ENCODE results near the gene TTC39C. TPM values are rescaled to one million over a fixed set of nuclear protein-coding genes. Genes with fewer than 3 reads are reported as not detected.

The TTC39C gene
- total and polyA plus RNA-seq, 2 donors (not counting 3 experiments of a cell fraction or from before 2014, with no cell fraction given): 0.61 to 6.2 TPM

DNA sequence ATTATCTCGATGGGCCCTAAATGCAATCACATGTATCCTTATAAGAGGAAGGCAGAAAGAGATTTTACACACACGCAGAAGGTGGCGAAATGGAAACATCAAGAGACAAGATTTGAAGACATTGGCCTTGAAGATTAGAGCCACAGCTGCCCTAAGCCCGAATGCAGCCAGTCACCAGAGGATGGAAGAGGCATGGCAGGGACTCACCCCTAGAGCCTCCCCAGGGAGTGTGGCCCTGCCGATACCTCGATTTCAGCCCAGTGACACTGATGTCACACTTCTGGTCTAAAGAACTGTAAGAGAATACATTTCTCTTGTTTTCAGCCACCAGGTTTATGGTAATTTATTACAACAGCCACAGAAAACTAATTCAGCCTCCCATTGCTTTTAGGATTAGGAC is 17.4 kb downstream of the TTC39C start:
- H3K9ac ChIP-seq (replicated peaks; ENCODE audit: extremely low read depth, insufficient read depth, low read length): no peak overlapping the region
- DNase-seq (ENCODE audit: low read depth, low spot score) (no peak), FAIRE-seq (no peak)
- H3K4me1 ChIP-seq (ENCODE audit: control insufficient read depth, extremely low read depth, insufficient read depth, low read length): no peaks in the 10 kb centered on the region
- TF ChIP-seq MYC (IDR thresholded peaks at IDR 0.05; ENCODE audit: low read depth, low read length) (no peak), FOS (IDR thresholded peaks at IDR 0.05; ENCODE audit: borderline replicate concordance, insufficient read depth, low read length) (no peak), GATA2 (IDR thresholded peaks at IDR 0.05; ENCODE audit: insufficient read depth, insufficient read length, low read depth, low read length) (no peak), POLR2AphosphoS5 (IDR thresholded peaks at IDR 0.05; ENCODE audit: insufficient read depth, low read depth, low read length) (no peak), MAX (IDR thresholded peaks at IDR 0.05; ENCODE audit: insufficient read depth, insufficient read length) (no peak), JUN (IDR thresholded peaks at IDR 0.05; ENCODE audit: borderline replicate concordance, insufficient read depth, insufficient read length, low read depth) (no peak), EZH2 (IDR thresholded peaks at IDR 0.05; ENCODE audit: borderline replicate concordance, low read depth, low read length, severe bottlenecking) (no peak), POLR2A (IDR thresholded peaks at IDR 0.05; ENCODE audit: low read depth, low read length) (no peak)
- TF ChIP-seq, protein P1, sequence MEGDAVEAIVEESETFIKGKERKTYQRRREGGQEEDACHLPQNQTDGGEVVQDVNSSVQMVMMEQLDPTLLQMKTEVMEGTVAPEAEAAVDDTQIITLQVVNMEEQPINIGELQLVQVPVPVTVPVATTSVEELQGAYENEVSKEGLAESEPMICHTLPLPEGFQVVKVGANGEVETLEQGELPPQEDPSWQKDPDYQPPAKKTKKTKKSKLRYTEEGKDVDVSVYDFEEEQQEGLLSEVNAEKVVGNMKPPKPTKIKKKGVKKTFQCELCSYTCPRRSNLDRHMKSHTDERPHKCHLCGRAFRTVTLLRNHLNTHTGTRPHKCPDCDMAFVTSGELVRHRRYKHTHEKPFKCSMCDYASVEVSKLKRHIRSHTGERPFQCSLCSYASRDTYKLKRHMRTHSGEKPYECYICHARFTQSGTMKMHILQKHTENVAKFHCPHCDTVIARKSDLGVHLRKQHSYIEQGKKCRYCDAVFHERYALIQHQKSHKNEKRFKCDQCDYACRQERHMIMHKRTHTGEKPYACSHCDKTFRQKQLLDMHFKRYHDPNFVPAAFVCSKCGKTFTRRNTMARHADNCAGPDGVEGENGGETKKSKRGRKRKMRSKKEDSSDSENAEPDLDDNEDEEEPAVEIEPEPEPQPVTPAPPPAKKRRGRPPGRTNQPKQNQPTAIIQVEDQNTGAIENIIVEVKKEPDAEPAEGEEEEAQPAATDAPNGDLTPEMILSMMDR (IDR thresholded peaks at IDR 0.05; ENCODE audit: extremely low read depth in 1 of 2, insufficient read depth in 1 of 2, low read depth in 1 of 2, low read length in 2 of 2): no peak
- H3K4me3 ChIP-seq (replicated peaks in 1 of 3; ENCODE audit: insufficient read depth in 1 of 3, low read depth in 1 of 3, low read length in 3 of 3): no peak overlapping the region
- BruUV-seq (replicated peaks): no TSS peak
- no peaks in the 10 kb centered on the region for H3K27me3 ChIP-seq (ENCODE audit: control insufficient read depth in 2 of 2, insufficient read depth in 2 of 2, low read length in 2 of 2)
- no peak overlapping the region for H3K4me2 ChIP-seq (ENCODE audit: insufficient read depth, low read length)
- no peak overlapping the region for H2AFZ ChIP-seq (ENCODE audit: low read depth, low read length)
- ChIA-PET CTCF (no interaction called here), POLR2A (no interaction called here)
- dilution Hi-C loops (cut with MboI; ENCODE audit: extremely low pct_ligation_motif_present, low sequenced_read_pairs): no loop called here
- no peak overlapping the region for H3K27ac ChIP-seq (ENCODE audit: insufficient read depth, low read depth, low read length)
- intact Hi-C loops (cut with micrococcal nuclease): no loop called here
- no peaks in the 10 kb centered on the region for H3K79me2 ChIP-seq (ENCODE audit: control insufficient read depth, insufficient read depth, low read length)
- no peaks in the 10 kb centered on the region for H4K20me1 ChIP-seq (replicated peaks; ENCODE audit: control insufficient read depth, extremely low read depth, insufficient read depth, low read length)
- H3K9me3 ChIP-seq (replicated peaks; ENCODE audit: control insufficient read depth, insufficient read depth, low read length): no peaks in the 10 kb centered on the region
- no peaks in the 10 kb centered on the region for H3K9me1 ChIP-seq (replicated peaks; ENCODE audit: control insufficient read depth, extremely low read depth, insufficient read depth, low read length)
- no peaks in the 10 kb centered on the region for H3K36me3 ChIP-seq (ENCODE audit: control insufficient read depth in 2 of 2, extremely low read depth in 1 of 2, insufficient read depth in 2 of 2, low read length in 2 of 2)
